ENCODE results near the gene FIBP. TPM values are rescaled to one million over a fixed set of nuclear protein-coding genes. Genes with fewer than 3 reads are reported as not detected.

The FIBP gene
- total and polyA plus RNA-seq, 9 donors = 32.5 to 74.2 (median 44.2) TPM

DNA sequence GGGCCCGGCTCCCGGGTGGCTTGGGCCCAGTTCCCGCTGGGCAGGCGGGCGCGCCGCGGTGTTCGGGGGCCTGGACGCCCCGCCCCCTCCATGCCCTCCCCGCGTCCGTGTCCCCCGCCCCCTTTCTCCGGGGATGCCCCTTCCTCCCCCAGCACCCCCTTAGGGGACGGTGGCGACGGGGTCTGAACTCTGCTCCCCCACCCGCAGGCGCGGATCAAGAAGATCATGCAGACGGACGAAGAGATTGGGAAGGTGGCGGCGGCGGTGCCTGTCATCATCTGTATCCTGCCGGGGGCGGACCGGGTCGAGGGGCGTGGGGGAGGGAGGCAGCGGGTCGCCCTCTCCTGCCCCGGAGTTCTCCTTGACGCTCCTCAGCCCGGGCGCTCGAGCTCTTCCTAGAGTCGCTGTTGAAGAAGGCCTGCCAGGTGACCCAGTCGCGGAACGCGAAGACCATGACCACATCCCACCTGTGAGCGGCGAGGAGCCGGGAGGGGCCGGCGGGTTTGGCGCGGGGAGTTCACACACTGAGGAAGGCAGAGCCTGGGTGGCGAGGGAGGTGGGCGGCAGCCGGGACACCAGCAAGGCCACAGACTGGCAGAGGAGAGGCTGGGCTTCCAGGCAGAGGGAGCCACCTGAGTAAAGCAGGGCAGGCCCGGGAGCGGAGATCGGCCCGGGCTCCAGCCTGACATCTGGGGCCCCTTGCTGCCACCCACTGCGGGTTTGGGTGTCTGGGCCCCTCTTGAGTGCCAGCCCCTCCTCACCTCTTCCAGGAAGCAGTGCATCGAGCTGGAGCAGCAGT, 31.5 kb upstream of the FIBP start:
- no peaks in the 10 kb centered on the region for H3K27me3 ChIP-seq
- H3K4me1 ChIP-seq (ENCODE audit: insufficient read depth) = peaks cover 35% of the 10 kb centered on the region
- intact Hi-C loops (cut with DNase I) = loop anchor here in 2 of 4 donors (2.0 to 5.0 kb wide), 3 partner anchors 31 to 48 kb away; partner anchors contain the start of gene FIBP (in 1 of the 2)
- no peaks in the 10 kb centered on the region for H3K9me3 ChIP-seq
- DNase-seq = peak in 1 of 5 donors; percentile 67
- peak overlapping the region; percentile 87 for H3K4me3 ChIP-seq
- no peak for TF ChIP-seq POLR2A (IDR thresholded peaks at IDR 0.05)
- TF ChIP-seq, protein P1, sequence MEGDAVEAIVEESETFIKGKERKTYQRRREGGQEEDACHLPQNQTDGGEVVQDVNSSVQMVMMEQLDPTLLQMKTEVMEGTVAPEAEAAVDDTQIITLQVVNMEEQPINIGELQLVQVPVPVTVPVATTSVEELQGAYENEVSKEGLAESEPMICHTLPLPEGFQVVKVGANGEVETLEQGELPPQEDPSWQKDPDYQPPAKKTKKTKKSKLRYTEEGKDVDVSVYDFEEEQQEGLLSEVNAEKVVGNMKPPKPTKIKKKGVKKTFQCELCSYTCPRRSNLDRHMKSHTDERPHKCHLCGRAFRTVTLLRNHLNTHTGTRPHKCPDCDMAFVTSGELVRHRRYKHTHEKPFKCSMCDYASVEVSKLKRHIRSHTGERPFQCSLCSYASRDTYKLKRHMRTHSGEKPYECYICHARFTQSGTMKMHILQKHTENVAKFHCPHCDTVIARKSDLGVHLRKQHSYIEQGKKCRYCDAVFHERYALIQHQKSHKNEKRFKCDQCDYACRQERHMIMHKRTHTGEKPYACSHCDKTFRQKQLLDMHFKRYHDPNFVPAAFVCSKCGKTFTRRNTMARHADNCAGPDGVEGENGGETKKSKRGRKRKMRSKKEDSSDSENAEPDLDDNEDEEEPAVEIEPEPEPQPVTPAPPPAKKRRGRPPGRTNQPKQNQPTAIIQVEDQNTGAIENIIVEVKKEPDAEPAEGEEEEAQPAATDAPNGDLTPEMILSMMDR (IDR thresholded peaks at IDR 0.05) = no peak
- no peak for TF ChIP-seq EP300 (IDR thresholded peaks at IDR 0.05)
- peak overlapping the region; percentile 23 to 79 for H3K27ac ChIP-seq
- H3K36me3 ChIP-seq = no peaks in the 10 kb centered on the region
- WGBS, 3 donors = 0% methylated on average over 29 to 60 of the region's 60 CpGs

DNA sequence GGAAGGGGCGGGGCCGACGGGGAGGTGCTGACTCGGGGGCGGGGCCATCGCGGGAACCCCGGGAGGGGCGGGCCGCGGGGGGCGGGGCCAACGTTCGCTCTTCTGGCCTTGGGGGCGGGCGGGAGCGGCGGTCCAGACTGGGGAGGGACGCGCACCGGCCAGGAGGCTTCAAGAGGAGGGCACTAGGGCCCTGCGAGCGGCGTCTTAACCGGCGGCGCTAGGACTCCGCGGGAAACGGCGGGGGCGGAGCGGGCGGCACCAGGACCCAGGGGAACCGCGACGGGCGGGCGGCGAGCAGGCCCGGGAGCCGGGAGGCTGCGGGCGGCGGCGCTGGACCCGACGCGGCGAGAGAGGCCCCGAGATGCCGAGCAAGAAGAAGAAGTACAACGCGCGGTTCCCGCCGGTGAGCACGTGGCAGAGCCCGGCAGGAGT, 30.9 kb upstream of the FIBP start, which contains the start of gene DRAP1:
DRAP1 (plus strand) TSS at position 286 of the 432 bp plus-strand sequence; CDS start at position 362, 76 bp downstream.
- intact Hi-C loops (cut with DNase I) = loop anchor here in 1 of 4 donors (2.0 kb wide), 1 partner anchor 30 kb away; the partner anchor contains the start of gene FIBP
- DNase-seq = peak; percentile 99
- no peaks in the 10 kb centered on the region for H3K9me3 ChIP-seq
- H3K4me3 ChIP-seq = peak within 1 kb of the TSS; percentile 92
- no peaks in the 10 kb centered on the region for H3K27me3 ChIP-seq
- peak within 1 kb of the TSS; percentile 79 to 84 for H3K27ac ChIP-seq
- TF ChIP-seq POLR2A (IDR thresholded peaks at IDR 0.05) (peak; percentile 63), EP300 (IDR thresholded peaks at IDR 0.05) (no peak)
- TF ChIP-seq, protein P1 (IDR thresholded peaks at IDR 0.05) = no peak
- 1% methylated on average over 23 to 59 of the region's 59 CpGs for WGBS, 3 donors
- peaks cover 37% of the 10 kb centered on the region for H3K4me1 ChIP-seq (ENCODE audit: insufficient read depth)
- no peaks in the 10 kb centered on the region for H3K36me3 ChIP-seq

DNA sequence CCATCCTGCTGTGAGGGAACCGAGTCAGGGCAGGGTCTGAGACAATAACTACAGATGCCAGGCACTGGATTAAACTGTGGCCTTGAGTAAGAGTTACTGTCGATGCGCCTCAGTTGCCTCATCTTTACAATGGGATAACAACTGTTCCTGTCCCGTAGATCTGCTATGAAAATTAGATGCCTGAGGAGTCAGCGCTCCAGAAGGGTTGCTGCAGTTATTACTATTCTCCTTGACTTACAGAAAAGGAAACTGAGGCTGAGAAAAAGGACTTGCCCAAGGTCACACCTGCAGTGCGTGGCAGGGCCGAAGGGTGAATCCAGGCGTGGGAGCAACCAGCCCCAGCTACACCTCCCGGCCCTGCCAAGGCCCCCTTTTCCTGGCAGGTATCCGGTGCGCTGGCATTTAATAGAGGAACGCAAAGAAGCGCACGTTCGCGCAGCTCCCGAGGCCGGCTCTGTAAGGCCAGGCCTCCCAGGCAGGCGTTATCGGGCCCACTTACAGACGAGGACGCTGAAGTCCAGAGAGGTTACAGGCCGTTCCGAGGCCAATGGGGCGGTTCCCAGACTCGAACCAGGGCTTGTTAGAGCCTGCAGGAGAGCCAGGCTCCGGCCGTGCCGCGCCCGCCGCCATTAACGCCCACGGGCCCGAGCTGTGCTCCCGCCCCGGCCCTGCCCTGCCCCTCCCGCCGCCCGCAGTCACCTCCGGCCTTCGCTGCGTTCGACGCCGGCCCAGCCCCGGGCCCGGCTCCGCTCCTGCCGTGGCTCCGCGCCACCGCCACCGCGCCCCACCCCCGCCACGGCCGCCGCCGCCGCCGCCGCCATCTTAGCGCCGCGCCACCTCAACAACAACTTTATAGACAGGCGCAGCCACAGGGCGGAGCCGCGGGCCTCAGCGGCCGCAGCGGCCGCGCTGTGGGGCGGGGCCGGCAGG, 30.2 kb upstream of the FIBP start, which contains the start of gene C11orf68:
C11orf68 (minus strand) TSS at position 852 of the 930 bp plus-strand sequence; CDS start at position 821, 31 bp downstream.
- peak in 1 of 5 donors; percentile 67 for DNase-seq
- 2 to 5% (median 2%) methylated on average over 28 to 77 of the region's 77 CpGs for WGBS, 3 donors

More for the DNA sequence above, 30.2 kb upstream of the FIBP start, which contains the start of gene C11orf68:
- H3K4me3 ChIP-seq = peak within 1 kb of the TSS; percentile 92
- peak within 1 kb of the TSS; percentile 79 to 84 for H3K27ac ChIP-seq
- intact Hi-C loops (cut with DNase I) = loop anchor here in 1 of 4 donors (2.0 kb wide), 1 partner anchor 30 kb away; the partner anchor contains the start of gene FIBP
- TF ChIP-seq EP300 (IDR thresholded peaks at IDR 0.05) (no peak), POLR2A (IDR thresholded peaks at IDR 0.05) (peak; percentile 40)
- TF ChIP-seq, protein P1 (IDR thresholded peaks at IDR 0.05) = peak in 1 of 3 donors; percentile 30
- H3K9me3 ChIP-seq = no peaks in the 10 kb centered on the region
- no peaks in the 10 kb centered on the region for H3K36me3 ChIP-seq
- H3K27me3 ChIP-seq = no peaks in the 10 kb centered on the region
- H3K4me1 ChIP-seq (ENCODE audit: insufficient read depth) = peaks cover 37% of the 10 kb centered on the region

Measured in ovary (tissue), 9 donors.